VCaP (cell line): ENCODE results near the gene TRPM3.

Experiments used
- H3K27ac ChIP-seq: fragments of 450-650 bp; 2 replicates; pipeline ENCODE4 v1.5.1; 2017
- TF ChIP-seq, protein P1 (sequence below): fragments of 450-650 bp; conservative IDR thresholded peaks from 2 replicates; pipeline ENCODE4 v1.5.1; 2017; ENCODE audit warnings: mild to moderate bottlenecking, moderate library complexity

Gene TRPM3

DNA sequence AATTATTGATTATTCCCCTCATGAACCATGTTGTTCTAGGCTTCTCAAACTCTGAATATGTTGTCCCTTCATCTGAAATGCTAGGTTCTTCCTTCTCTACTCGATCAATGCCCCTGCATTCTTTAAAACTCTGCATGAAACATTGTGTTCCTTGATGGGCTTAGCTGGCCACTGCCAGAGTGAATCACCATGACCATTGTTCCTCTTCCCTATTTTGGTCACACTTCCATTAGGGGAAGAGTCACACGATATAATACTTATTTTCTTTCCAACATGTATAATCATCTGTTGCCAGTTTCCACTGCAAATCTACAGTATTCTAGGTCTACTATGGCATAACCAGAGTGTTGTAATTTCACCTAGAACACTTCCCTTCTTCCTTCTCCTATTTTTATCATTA, 247.9 kb downstream of the TRPM3 start:
- H3K27ac ChIP-seq = no peak overlapping the region
- TF ChIP-seq, protein P1, sequence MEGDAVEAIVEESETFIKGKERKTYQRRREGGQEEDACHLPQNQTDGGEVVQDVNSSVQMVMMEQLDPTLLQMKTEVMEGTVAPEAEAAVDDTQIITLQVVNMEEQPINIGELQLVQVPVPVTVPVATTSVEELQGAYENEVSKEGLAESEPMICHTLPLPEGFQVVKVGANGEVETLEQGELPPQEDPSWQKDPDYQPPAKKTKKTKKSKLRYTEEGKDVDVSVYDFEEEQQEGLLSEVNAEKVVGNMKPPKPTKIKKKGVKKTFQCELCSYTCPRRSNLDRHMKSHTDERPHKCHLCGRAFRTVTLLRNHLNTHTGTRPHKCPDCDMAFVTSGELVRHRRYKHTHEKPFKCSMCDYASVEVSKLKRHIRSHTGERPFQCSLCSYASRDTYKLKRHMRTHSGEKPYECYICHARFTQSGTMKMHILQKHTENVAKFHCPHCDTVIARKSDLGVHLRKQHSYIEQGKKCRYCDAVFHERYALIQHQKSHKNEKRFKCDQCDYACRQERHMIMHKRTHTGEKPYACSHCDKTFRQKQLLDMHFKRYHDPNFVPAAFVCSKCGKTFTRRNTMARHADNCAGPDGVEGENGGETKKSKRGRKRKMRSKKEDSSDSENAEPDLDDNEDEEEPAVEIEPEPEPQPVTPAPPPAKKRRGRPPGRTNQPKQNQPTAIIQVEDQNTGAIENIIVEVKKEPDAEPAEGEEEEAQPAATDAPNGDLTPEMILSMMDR = no peak

GRCh38 chr9:70868661-70869652, 252.5 kb downstream of the TRPM3 start:
- H3K27ac ChIP-seq = no peak overlapping the region; the same call in 1 of the 2 replicates
- TF ChIP-seq, protein P1 = no peak

DNA sequence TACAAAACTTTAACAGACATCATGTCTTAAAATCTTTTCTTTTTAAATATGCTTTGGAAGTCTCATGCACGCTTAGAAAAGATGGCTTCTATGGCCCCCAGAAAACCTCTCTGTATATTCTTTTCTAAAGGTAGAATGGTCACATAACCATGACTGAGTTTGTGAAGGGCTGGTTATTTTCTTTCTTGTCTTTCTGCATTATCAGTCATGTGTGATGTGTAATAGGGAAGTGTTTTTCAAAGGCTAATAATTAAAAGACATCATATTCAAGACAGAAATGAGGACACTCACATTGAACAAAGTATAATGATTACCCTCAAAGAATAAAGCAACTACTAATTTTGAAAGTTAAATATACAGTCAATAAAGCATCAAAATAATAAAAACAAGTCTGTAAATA, 253.4 kb downstream of the TRPM3 start:
- TF ChIP-seq, protein P1 = no peak
- no peak overlapping the region for H3K27ac ChIP-seq

DNA sequence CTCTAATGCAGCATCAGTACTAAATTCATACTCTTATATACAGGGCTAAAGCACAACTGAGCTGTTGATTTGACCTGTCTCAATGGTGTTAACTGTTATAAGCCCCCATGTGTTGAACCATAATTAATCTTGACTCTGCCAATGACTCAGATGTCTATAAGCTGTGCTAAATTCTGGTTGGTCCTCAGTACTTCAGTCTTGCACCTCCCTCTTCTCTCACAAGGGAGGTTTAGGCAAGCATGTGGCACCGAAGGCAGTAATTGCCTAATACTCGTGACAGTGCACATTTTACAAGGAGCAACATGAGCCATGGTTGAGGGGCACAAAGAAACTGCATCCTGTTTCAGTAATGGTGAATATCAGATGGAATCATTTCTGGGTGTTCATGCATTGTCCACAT, 255.9 kb downstream of the TRPM3 start:
- H3K27ac ChIP-seq = no peak overlapping the region
- TF ChIP-seq, protein P1 = no peak

DNA sequence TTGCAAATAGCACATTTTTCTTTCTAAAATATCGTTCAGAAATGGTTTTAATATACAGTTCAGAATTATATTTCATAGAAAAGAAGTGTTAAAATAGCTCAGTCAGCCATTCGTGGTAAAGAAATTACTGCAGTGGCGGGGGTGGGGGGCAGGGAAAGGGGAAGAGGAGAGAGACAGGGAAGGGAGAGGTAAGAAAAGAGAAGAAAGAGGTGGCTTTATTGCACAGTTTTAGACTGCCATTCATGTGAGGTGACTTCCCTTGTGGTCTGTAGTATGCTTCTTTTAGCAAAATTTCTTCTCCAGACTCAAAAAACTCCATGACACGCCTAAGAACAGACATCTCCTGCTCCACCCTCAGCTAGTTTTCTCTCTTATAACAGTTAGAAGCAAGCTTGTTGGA, 259.6 kb downstream of the TRPM3 start:
- TF ChIP-seq, protein P1 = no peak

GRCh38 chr9:70861376-70861775, 260.0 kb downstream of the TRPM3 start:
- TF ChIP-seq, protein P1 = no peak
- no peak overlapping the region for H3K27ac ChIP-seq

More for the DNA sequence above, 259.6 kb downstream of the TRPM3 start:
- no peak overlapping the region for H3K27ac ChIP-seq

GRCh38 chr9:70859694-70860093, 261.7 kb downstream of the TRPM3 start:
- no peak overlapping the region for H3K27ac ChIP-seq
- TF ChIP-seq, protein P1 = no peak
